Transverse colon (tissue), 4 donors: ENCODE measurements around the gene HDAC3. TPM values are rescaled to one million over a fixed set of nuclear protein-coding genes. Genes with fewer than 3 reads are reported as not detected.

ENCODE experiments used
- DNase-seq: peaks from one replicate; pipeline ENCODE4 v3.0.0-alpha.2; 2019
- H3K27ac ChIP-seq, 4 donors: fragments of 200-600 bp; sonication (generic); 2 replicates each; pipeline ENCODE4 v1.5.1; 2016 to 2018; ENCODE audit warnings: inconsistent platforms in 4 of 4
- H3K27me3 ChIP-seq: fragments of 200-600 bp; sonication (generic); 2 replicates; pipeline ENCODE4 v1.5.1; 2017; ENCODE audit warnings: inconsistent platforms
- H3K36me3 ChIP-seq, 4 donors: fragments of 200-600 bp; sonication (generic); 2 replicates each; pipeline ENCODE4 v1.5.1; 2017 to 2019; ENCODE audit warnings: inconsistent platforms in 4 of 4
- H3K4me1 ChIP-seq, 4 donors: fragments of 200-600 bp; sonication (generic); 2 replicates each; pipeline ENCODE4 v1.5.1; 2017 to 2020; ENCODE audit warnings: inconsistent platforms in 4 of 4
- H3K4me3 ChIP-seq, 4 donors: fragments of 200-600 bp; sonication (generic); 1 replicate in 1 of 4; 2 replicates in 3 of 4; pipeline versions ENCODE4 v1.5.1 to v1.6.1; 2017 to 2019; ENCODE audit warnings: inconsistent platforms in 4 of 4
- H3K9me3 ChIP-seq, 2 donors: fragments of 200-600 bp; sonication (generic); 2 replicates each; pipeline ENCODE4 v1.5.1; 2017 to 2019; ENCODE audit warnings: inconsistent platforms in 2 of 2
- EP300 ChIP-seq: sonication (generic); formaldehyde crosslinking; IDR thresholded peaks from one replicate; pipeline ENCODE4 v1.6.1; 2017; ENCODE audit warnings: antibody characterized with exemption, low read depth
- POLR2A ChIP-seq: fragments of 450-650 bp; IDR thresholded peaks from one replicate; pipeline ENCODE4 v1.6.1; 2016; ENCODE audit warnings: antibody characterized with exemption, mild to moderate bottlenecking, moderate library complexity
- POLR2AphosphoS5 ChIP-seq, 3 donors: sonication (generic); formaldehyde crosslinking; IDR thresholded peaks; one replicate each; pipeline ENCODE4 v1.6.1; 2016; ENCODE audit warnings: antibody characterized with exemption in 3 of 3
- WGBS, 2 donors: methylation state at CpG; one replicate each; pipeline ENCODE4 v1.1.5; 2018; ENCODE audit warnings: low coverage in 1 of 2; 5-methylcytosine and 5-hydroxymethylcytosine counted together
- in situ Hi-C, 4 donors: fragments of 200-750 bp; cut with MboI; loops; one replicate each; pipeline versions ENCODE4 v1.15.0 to v1.15.1; 2017; ENCODE audit warnings: low sequenced_read_pairs in 3 of 4, low pct_ligation_motif_present in 1 of 4, low pct_unique_long_range_greater_than_20kb in 1 of 4
- intact Hi-C: fragments of 100-400 bp; cut with DNase I; formaldehyde crosslinking; loops from one replicate; pipeline ENCODE4 v1.15.1; 2023; ENCODE audit warnings: low total_unique reads
- total RNA-seq, 4 donors: library from RNA; depleted of rRNA; stranded (reverse); fragments of >200 nt; gene quantifications; one replicate each; pipeline ENCODE4 v1.1.0, GENCODE V29; 2016
- TF ChIP-seq, protein P1 (sequence below), 5 experiments: fragments of 200-600 bp in 3 of 5; fragments of 450-650 bp in 2 of 5; sonication (generic) in 3 of 5; IDR thresholded peaks; 1 replicate in 2 of 5; 2 replicates in 3 of 5; pipeline ENCODE4 v1.5.1; 2016 to 2017; ENCODE audit warnings: antibody characterized with exemption in 5 of 5, inconsistent platforms in 3 of 5, mild to moderate bottlenecking in 2 of 5, moderate library complexity in 1 of 5

The HDAC3 gene
- total RNA-seq, 4 donors from 2014 or later: 12.7 to 45.1 (median 40.2) TPM

DNA sequence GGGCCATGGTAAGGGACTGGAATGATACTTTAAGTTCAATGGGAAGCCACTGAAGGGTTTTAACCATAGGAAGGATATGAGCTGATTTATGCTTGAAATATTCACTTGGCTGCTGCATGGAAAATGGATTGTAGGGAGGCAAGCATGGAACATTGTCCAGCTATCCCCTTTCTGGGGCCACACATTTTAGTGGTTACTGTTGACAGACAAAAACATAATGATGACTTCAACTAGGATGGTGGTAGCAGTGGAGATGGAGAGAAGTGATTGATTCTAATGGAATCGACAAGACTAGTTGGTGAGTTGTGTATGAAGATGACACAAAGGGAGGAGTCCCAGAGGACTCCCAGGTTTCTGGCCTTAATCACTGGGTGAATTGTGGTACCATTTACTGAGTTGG is 20.8 kb upstream of the HDAC3 start:
- H3K36me3 ChIP-seq: no peaks in the 10 kb centered on the region
- DNase-seq: no peak
- TF ChIP-seq POLR2A (no peak), EP300 (no peak), POLR2AphosphoS5 (IDR thresholded peaks at IDR 0.05) (no peak)
- TF ChIP-seq, protein P1, sequence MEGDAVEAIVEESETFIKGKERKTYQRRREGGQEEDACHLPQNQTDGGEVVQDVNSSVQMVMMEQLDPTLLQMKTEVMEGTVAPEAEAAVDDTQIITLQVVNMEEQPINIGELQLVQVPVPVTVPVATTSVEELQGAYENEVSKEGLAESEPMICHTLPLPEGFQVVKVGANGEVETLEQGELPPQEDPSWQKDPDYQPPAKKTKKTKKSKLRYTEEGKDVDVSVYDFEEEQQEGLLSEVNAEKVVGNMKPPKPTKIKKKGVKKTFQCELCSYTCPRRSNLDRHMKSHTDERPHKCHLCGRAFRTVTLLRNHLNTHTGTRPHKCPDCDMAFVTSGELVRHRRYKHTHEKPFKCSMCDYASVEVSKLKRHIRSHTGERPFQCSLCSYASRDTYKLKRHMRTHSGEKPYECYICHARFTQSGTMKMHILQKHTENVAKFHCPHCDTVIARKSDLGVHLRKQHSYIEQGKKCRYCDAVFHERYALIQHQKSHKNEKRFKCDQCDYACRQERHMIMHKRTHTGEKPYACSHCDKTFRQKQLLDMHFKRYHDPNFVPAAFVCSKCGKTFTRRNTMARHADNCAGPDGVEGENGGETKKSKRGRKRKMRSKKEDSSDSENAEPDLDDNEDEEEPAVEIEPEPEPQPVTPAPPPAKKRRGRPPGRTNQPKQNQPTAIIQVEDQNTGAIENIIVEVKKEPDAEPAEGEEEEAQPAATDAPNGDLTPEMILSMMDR (IDR thresholded peaks at IDR 0.05): no peak
- 94% methylated on average over 1 of the region's 1 CpG; no CpG with 5 or more reads in 1 of the 2 donors for WGBS, 2 donors
- no peak overlapping the region for H3K4me3 ChIP-seq
- no peak overlapping the region for H3K27ac ChIP-seq
- H3K9me3 ChIP-seq: no peaks in the 10 kb centered on the region
- H3K27me3 ChIP-seq: no peaks in the 10 kb centered on the region
- in situ Hi-C loops (no loop called here), intact Hi-C loops (no loop called here)
- H3K4me1 ChIP-seq: no peaks in the 10 kb centered on the region

DNA sequence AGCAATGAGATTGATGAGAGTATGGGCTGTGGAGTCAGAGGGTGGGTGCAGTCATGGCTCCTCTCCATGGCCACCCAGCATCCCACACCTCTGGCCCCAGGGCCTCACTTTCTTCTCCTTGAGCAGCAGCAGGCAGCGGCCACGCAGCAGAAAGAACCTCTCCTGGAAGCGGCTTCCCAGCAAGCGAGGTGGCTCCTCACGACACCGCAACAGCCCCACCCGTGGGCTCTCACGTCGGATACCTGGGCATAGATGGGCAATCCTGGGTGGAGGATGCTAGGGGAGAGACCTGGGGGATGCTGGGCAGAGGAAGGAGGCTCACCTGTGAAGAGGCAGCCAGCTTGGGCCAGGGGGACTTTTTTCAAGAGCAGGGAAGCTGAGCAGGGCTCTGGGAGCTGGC is 19.7 kb upstream of the HDAC3 start:
- Histone ChIP-seq H3K27ac (no peak overlapping the region), H3K9me3 (no peaks in the 10 kb centered on the region), H3K4me1 (peaks cover 3 to 6% (median 4%) of the 10 kb centered on the region in 4 donors), H3K4me3 (no peak overlapping the region), H3K36me3 (no peaks in the 10 kb centered on the region), H3K27me3 (no peaks in the 10 kb centered on the region)
- WGBS, 2 donors: 96% methylated on average over 9 of the region's 9 CpGs; no CpG with 5 or more reads in 1 of the 2 donors
- intact Hi-C loops (no loop called here), in situ Hi-C loops (no loop called here)
- DNase-seq: no peak
- no peak for TF ChIP-seq EP300
- TF ChIP-seq, protein P1 (IDR thresholded peaks at IDR 0.05): no peak
- TF ChIP-seq POLR2A: no peak
- no peak for TF ChIP-seq POLR2AphosphoS5 (IDR thresholded peaks at IDR 0.05)

DNA sequence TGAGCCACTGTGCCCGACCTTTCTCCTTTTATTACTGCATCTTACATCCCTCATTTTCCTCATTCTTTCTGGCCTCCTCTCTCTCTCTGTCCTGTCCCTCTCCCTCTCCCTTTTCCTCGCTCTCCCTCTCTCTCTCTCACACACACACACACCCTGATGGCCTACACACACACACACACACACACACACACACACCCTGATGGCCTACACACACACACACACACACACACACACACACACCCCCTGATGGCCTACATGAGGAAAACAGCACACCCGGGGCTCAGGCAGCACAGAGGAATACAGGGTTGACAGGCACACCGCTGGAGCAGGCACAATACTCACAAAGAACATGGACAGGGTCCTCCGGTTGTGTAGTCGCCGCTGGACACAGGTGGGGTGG is 18.4 kb upstream of the HDAC3 start:
- peaks cover 9 to 15% (median 11%) of the 10 kb centered on the region in 4 donors for H3K4me1 ChIP-seq
- no peak overlapping the region for H3K4me3 ChIP-seq
- no peak for DNase-seq
- intact Hi-C loops: no loop called here
- no peaks in the 10 kb centered on the region for H3K36me3 ChIP-seq
- H3K27me3 ChIP-seq: no peaks in the 10 kb centered on the region
- WGBS, 2 donors: 84 to 87% methylated on average over 7 of the region's 7 CpGs
- no peak overlapping the region for H3K27ac ChIP-seq
- no peak for TF ChIP-seq POLR2A
- TF ChIP-seq EP300: no peak
- TF ChIP-seq POLR2AphosphoS5 (IDR thresholded peaks at IDR 0.05): no peak
- TF ChIP-seq, protein P1 (IDR thresholded peaks at IDR 0.05): no peak
- no peaks in the 10 kb centered on the region for H3K9me3 ChIP-seq
- in situ Hi-C loops: no loop called here

DNA sequence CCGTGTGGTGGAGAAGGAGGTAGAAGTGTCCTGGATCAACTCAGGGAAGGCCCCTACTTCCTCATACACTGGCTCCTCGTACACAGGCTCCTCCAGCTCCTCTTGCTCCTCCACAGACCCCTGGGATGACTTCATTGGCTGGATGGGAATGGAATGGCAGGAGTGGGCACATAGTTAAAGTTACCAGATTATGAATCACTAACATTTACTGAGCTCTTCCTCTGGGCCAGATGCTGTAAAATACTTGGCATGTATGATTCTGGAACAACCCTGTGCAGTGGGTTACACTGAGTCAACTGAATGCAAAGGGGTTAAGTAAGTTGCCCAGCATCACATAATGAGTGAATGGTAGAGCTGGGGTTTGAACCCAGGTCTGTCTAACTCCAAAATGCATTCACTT is 17.6 kb upstream of the HDAC3 start:
- Histone ChIP-seq H3K36me3 (no peaks in the 10 kb centered on the region), H3K4me1 (peaks cover 9 to 15% (median 11%) of the 10 kb centered on the region in 4 donors), H3K27me3 (no peaks in the 10 kb centered on the region), H3K9me3 (no peaks in the 10 kb centered on the region), H3K27ac (no peak overlapping the region), H3K4me3 (no peak overlapping the region)
- in situ Hi-C loops: no loop called here
- 94% methylated on average over 2 of the region's 2 CpGs; no CpG with 5 or more reads in 1 of the 2 donors for WGBS, 2 donors
- no peak for DNase-seq
- intact Hi-C loops: no loop called here
- TF ChIP-seq POLR2AphosphoS5 (IDR thresholded peaks at IDR 0.05) (no peak), POLR2A (no peak), EP300 (no peak)
- TF ChIP-seq, protein P1 (IDR thresholded peaks at IDR 0.05): no peak
